GM10248 (cell line): ENCODE results near the gene ZC3H7A.
A peak's percentile ranks its signal among the peaks of the same experiment; 100 is the strongest.

ENCODE experiments used
- CTCF ChIA-PET: fragments of 300-600 bp; sonication (Branson Sonifier 250); formaldehyde crosslinking; extraction: SDS; loops from one replicate; lab custom pipeline; 2021; ENCODE audit warnings: antibody characterized with exemption; lab: Yijun Ruan, JAX
- POLR2A ChIA-PET: fragments of 350-650 bp; sonication (Branson Sonifier 250); formaldehyde crosslinking; extraction: SDS; loops from one replicate; lab custom pipeline; 2020; ENCODE audit warnings: antibody characterized with exemption; lab: Yijun Ruan, JAX
- DNase-seq: peaks from one replicate; pipeline ENCODE4 v3.0.0; 2012; ENCODE audit errors: extremely low spot score
- TF ChIP-seq, protein P1 (sequence below): IDR thresholded peaks from 2 replicates; pipeline ENCODE4 v1.5.1; 2012; ENCODE audit warnings: mild to moderate bottlenecking, low read depth; ENCODE audit errors: extremely low read depth, missing control alignments, control extremely low read depth

Gene ZC3H7A

DNA sequence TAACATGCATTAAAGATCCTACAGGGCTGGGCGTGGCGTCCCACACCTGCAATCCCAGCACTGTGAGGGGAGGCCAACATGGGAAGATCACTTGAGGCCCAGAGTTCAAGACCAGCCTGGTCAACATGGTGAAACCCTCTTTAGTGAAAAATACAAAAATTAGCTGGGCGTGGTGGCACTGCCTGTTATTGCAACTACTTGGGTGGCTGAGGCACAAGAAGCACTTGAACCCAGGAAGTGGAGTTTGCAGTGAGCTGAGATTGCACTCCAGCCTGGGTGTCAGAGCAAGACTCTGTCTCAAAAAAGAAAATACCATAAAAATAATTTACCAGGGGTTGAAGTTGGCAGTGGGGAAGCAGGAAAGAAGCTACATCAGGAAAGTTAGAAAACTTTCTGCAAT is 67.3 kb downstream of the ZC3H7A start:
- ChIA-PET CTCF (interaction anchor here (0.8 to 1.0 kb wide), 2 partner anchors 15 to 68 kb away, joined by 4 to 6 read pairs; no protein-coding TSS in a partner anchor), POLR2A (no interaction called here)
- DNase-seq = no peak
- TF ChIP-seq, protein P1, sequence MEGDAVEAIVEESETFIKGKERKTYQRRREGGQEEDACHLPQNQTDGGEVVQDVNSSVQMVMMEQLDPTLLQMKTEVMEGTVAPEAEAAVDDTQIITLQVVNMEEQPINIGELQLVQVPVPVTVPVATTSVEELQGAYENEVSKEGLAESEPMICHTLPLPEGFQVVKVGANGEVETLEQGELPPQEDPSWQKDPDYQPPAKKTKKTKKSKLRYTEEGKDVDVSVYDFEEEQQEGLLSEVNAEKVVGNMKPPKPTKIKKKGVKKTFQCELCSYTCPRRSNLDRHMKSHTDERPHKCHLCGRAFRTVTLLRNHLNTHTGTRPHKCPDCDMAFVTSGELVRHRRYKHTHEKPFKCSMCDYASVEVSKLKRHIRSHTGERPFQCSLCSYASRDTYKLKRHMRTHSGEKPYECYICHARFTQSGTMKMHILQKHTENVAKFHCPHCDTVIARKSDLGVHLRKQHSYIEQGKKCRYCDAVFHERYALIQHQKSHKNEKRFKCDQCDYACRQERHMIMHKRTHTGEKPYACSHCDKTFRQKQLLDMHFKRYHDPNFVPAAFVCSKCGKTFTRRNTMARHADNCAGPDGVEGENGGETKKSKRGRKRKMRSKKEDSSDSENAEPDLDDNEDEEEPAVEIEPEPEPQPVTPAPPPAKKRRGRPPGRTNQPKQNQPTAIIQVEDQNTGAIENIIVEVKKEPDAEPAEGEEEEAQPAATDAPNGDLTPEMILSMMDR = no peak

DNA sequence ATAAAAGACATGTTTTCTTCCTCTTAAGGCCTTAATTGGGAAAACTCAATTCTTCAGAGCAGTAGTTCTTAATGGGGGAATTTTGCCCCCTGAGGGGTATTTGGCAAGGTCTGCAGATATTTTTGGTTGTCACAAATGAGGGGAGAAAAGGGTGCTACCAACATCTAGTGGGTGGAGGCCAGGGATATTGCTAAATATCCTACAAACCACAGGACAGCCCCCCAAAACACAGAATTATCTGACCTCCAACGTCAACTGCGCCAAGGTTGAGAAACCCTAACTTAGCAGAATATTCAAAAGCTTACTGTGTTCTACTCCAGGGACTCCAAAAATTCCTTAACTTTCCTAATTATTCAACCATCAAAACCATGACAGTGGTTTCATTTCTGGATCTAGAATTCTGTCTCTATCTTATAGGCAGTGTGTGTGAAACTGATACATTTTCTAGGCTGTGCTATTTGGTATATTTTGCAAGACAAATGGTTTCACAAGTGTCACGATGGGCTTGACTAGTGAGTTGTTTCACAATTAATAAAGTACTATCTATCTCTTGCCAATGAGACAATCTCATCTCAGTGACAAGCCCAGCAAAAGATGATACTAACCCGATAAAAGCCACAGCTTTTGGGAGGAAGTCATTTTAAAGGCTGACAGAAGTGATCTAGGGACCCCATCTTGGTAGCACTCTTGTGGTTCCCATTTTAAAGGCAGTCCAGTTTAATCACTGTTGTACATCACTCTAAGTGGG is 69.1 kb downstream of the ZC3H7A start:
- peak; percentile 24 for DNase-seq
- TF ChIP-seq, protein P1 = no peak
- POLR2A ChIA-PET = no interaction called here
- CTCF ChIA-PET = interaction anchor here (0.9 to 1.4 kb wide), 2 partner anchors 11 to 13 kb away, joined by 3 to 4 read pairs; no protein-coding TSS in a partner anchor

- TF ChIP-seq, protein P1 = no peak
- ChIA-PET POLR2A (no interaction called here), CTCF (interaction anchor here (1.5 to 2.5 kb wide), 2 partner anchors 10 to 11 kb away, joined by 4 to 16 read pairs; no protein-coding TSS in a partner anchor)
- no peak for DNase-seq
Observed at GRCh38 chr16:11726008-11726407, 71.0 kb downstream of the ZC3H7A start.

DNA sequence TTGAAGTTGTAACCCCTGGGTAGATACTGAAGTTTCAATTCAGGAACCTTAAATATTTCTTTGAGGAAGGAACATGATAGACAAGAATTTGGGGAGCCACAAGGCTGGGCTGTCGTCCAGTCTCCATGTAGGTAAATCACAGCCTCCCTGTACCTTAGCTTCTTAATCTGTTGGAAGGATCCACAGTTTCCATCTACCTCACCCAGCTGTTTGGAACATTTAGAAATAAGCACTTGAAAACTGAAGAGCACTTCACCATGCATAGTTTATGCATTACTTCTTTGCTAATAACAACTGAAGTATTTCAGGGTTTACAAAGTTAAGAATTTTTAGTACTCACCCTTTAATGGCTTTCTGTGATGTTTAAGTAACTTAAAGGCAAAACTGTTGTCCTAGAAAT is 71.6 kb downstream of the ZC3H7A start:
- POLR2A ChIA-PET = no interaction called here
- CTCF ChIA-PET = interaction anchor here (0.8 to 2.5 kb wide), 3 partner anchors 9 to 11 kb away, joined by 3 to 16 read pairs (median 4); no protein-coding TSS in a partner anchor
- no peak for DNase-seq
- TF ChIP-seq, protein P1 = no peak

DNA sequence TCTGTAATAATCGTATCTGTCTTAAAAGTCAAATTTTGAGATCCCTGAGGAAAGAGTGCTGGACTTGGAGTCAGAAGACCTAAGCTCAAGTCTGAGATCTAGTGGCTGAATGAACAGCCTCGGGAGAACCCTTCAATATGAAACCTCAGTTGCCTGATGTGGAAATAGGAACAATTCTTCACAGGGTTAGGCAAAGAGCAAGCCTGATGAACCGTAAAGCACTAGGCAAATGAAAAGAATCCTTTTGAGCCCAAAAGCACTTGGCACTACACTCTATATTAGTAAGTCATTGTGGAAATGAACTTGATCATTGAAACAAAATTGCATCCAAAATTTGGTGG is 74.6 kb downstream of the ZC3H7A start:
- TF ChIP-seq, protein P1 = no peak
- ChIA-PET POLR2A (no interaction called here), CTCF (interaction anchor here (1.6 kb wide), 1 partner anchor 24 kb away, joined by 3 read pairs; no protein-coding TSS in a partner anchor)
- DNase-seq = no peak

GRCh38 chr16:11721781-11722467 is 75.1 kb downstream of the ZC3H7A start:
- no peak for DNase-seq
- ChIA-PET POLR2A (no interaction called here), CTCF (interaction anchor here (0.6 to 1.6 kb wide), 3 partner anchors 14 to 24 kb away, joined by 3 read pairs; no protein-coding TSS in a partner anchor)
- TF ChIP-seq, protein P1 = no peak
